CD4-positive, alpha-beta T cell treated with Interleukin-17A for 1 hour (primary cell): Measurements from ENCODE around the gene SIAH1.
"Not testable (repeated sequence)": the region's sequence is repeated elsewhere in the genome, so short reads cannot be mapped to it uniquely, and the experiment has no call there.

ENCODE experiments used
- DNase-seq: peaks from one replicate; pipeline ENCODE4 v3.0.0-alpha.2; 2020

Gene SIAH1

GRCh38 chr16:48326915-48327314 lies 58.3 kb downstream of the SIAH1 start:
- no peak for DNase-seq

- no peak for DNase-seq
Measured at GRCh38 chr16:48323783-48324775, 61.1 kb downstream of the SIAH1 start.

GRCh38 chr16:48321317-48322036 lies 63.7 kb downstream of the SIAH1 start:
- no peak for DNase-seq

- peak; percentile 63 for DNase-seq
Measured at GRCh38 chr16:48318630-48319029, 66.6 kb downstream of the SIAH1 start.

- DNase-seq = peak; percentile 10
Measured at GRCh38 chr16:48317614-48318315, 67.4 kb downstream of the SIAH1 start.

GRCh38 chr16:48317026-48317425 lies 68.2 kb downstream of the SIAH1 start:
- no peak for DNase-seq

GRCh38 chr16:48313905-48314304 lies 71.3 kb downstream of the SIAH1 start:
- DNase-seq = not testable (repeated sequence)

GRCh38 chr16:48310908-48311641 lies 74.1 kb downstream of the SIAH1 start:
- DNase-seq = no peak
